HEK293 (cell line): ENCODE results near the gene STARD9.

Source experiments
- CTCF ChIA-PET: fragments of 350-600 bp; formaldehyde crosslinking; extraction: SDS; loops from one replicate; lab custom pipeline; 2021; ENCODE audit warnings: antibody characterized with exemption; lab: Yijun Ruan, JAX
- POLR2A ChIA-PET: fragments of 300-600 bp; formaldehyde crosslinking; extraction: SDS; loops from one replicate; lab custom pipeline; 2020; ENCODE audit warnings: antibody characterized with exemption, inconsistent platforms; lab: Yijun Ruan, JAX
- H3K27ac ChIP-seq: fragments of 200-500 bp; sonication (Bioruptor generic); 2 replicates; pipeline ENCODE4 v1.5.1; 2014; ENCODE audit warnings: low read depth, low read length, control low read depth, inconsistent platforms; ENCODE audit errors: extremely low read depth
- H3K36me3 ChIP-seq, 2 experiments: fragments of 200-500 bp in 1 of 2; sonication (Bioruptor generic) in 1 of 2; 1 replicate in 1 of 2; 2 replicates in 1 of 2; pipeline ENCODE4 v1.5.1; 2014 to 2017; ENCODE audit warnings: inconsistent platforms in 2 of 2, low read length in 2 of 2; ENCODE audit not compliant: control insufficient read depth in 2 of 2, insufficient read depth in 1 of 2
- H3K4me1 ChIP-seq: fragments of 200-500 bp; sonication (Bioruptor generic); 2 replicates; pipeline ENCODE4 v1.5.1; 2014; ENCODE audit warnings: mild to moderate bottlenecking, low read length, inconsistent platforms; ENCODE audit not compliant: control insufficient read depth, insufficient read depth
- H3K4me3 ChIP-seq: 2 replicates; pipeline ENCODE4 v1.5.1; 2011; ENCODE audit warnings: low read depth, mild to moderate bottlenecking, control low read depth, low read length, moderate library complexity
- H3K9me3 ChIP-seq: fragments of 200-500 bp; sonication (Bioruptor generic); 2 replicates; pipeline ENCODE4 v1.5.1; 2014; ENCODE audit warnings: low read depth, low read length, inconsistent platforms; ENCODE audit not compliant: control insufficient read depth, insufficient read depth
- ATF2 ChIP-seq: fragments of 450-650 bp; formaldehyde crosslinking; IDR thresholded peaks from 2 replicates; pipeline ENCODE4 v1.5.1; 2016; ENCODE audit warnings: missing biosample characterization, missing genetic modification characterization, low read depth
- BCL6B ChIP-seq: fragments of 450-650 bp; formaldehyde crosslinking; IDR thresholded peaks from 2 replicates; pipeline ENCODE4 v1.5.1; 2017; ENCODE audit warnings: missing biosample characterization, missing genetic modification characterization
- GLIS1 ChIP-seq: fragments of 450-650 bp; formaldehyde crosslinking; IDR thresholded peaks from 2 replicates; pipeline ENCODE4 v1.5.1; 2016; ENCODE audit warnings: missing biosample characterization, missing genetic modification characterization
- KLF16 ChIP-seq: fragments of 450-650 bp; formaldehyde crosslinking; IDR thresholded peaks from 2 replicates; pipeline ENCODE4 v1.5.1; 2017; ENCODE audit warnings: missing biosample characterization, missing genetic modification characterization
- KLF9 ChIP-seq: fragments of 450-650 bp; formaldehyde crosslinking; IDR thresholded peaks from 2 replicates; pipeline ENCODE4 v1.5.1; 2016; ENCODE audit warnings: missing biosample characterization, missing genetic modification characterization, low read depth
- MZF1 ChIP-seq: fragments of 450-650 bp; formaldehyde crosslinking; IDR thresholded peaks from 2 replicates; pipeline ENCODE4 v1.5.1; 2017; ENCODE audit warnings: missing biosample characterization, missing genetic modification characterization, borderline replicate concordance
- PRDM1 ChIP-seq: fragments of 450-650 bp; formaldehyde crosslinking; IDR thresholded peaks from 2 replicates; pipeline ENCODE4; 2016; ENCODE audit warnings: missing biosample characterization, missing genetic modification characterization
- RBAK ChIP-seq: fragments of 450-650 bp; formaldehyde crosslinking; IDR thresholded peaks from 2 replicates; pipeline ENCODE4 v1.5.1; 2016; ENCODE audit warnings: missing biosample characterization, missing genetic modification characterization
- SP7 ChIP-seq: fragments of 450-650 bp; formaldehyde crosslinking; IDR thresholded peaks from 2 replicates; pipeline ENCODE4 v1.5.1; 2016; ENCODE audit warnings: missing biosample characterization, missing genetic modification characterization
- YY1 ChIP-seq: fragments of 450-650 bp; formaldehyde crosslinking; IDR thresholded peaks from 2 replicates; pipeline ENCODE4 v1.5.1; 2018; ENCODE audit warnings: missing biosample characterization, missing genetic modification characterization
- ZBTB21 ChIP-seq: fragments of 450-650 bp; formaldehyde crosslinking; IDR thresholded peaks from 2 replicates; pipeline ENCODE4 v1.5.1; 2017; ENCODE audit warnings: missing biosample characterization, missing genetic modification characterization
- ZBTB49 ChIP-seq: fragments of 450-650 bp; formaldehyde crosslinking; IDR thresholded peaks from 2 replicates; pipeline ENCODE4 v1.5.1; 2016; ENCODE audit warnings: missing biosample characterization, missing genetic modification characterization, low read depth
- ZEB2 ChIP-seq: fragments of 450-650 bp; formaldehyde crosslinking; IDR thresholded peaks from 2 replicates; pipeline ENCODE4 v1.5.1; 2016; ENCODE audit warnings: missing biosample characterization, missing genetic modification characterization
- ZFP37 ChIP-seq: fragments of 450-650 bp; formaldehyde crosslinking; IDR thresholded peaks from 2 replicates; pipeline ENCODE4 v1.5.1; 2016; ENCODE audit warnings: missing biosample characterization, missing genetic modification characterization
- ZNF169 ChIP-seq: fragments of 450-650 bp; formaldehyde crosslinking; IDR thresholded peaks from 2 replicates; pipeline ENCODE4 v1.5.1; 2016; ENCODE audit warnings: missing biosample characterization, missing genetic modification characterization
- ZNF174 ChIP-seq: fragments of 450-650 bp; formaldehyde crosslinking; IDR thresholded peaks from 2 replicates; pipeline ENCODE4 v1.5.0; 2017; ENCODE audit warnings: missing biosample characterization, mild to moderate bottlenecking, missing genetic modification characterization
- ZNF175 ChIP-seq: fragments of 450-650 bp; formaldehyde crosslinking; IDR thresholded peaks from 2 replicates; pipeline ENCODE4 v1.5.1; 2016; ENCODE audit warnings: missing biosample characterization, missing genetic modification characterization
- ZNF211 ChIP-seq: fragments of 450-650 bp; formaldehyde crosslinking; IDR thresholded peaks from 2 replicates; pipeline ENCODE4 v1.5.1; 2016; ENCODE audit warnings: low read depth, missing biosample characterization, missing genetic modification characterization
- ZNF221 ChIP-seq: fragments of 450-650 bp; formaldehyde crosslinking; IDR thresholded peaks from 2 replicates; pipeline ENCODE4 v1.5.1; 2017; ENCODE audit warnings: missing biosample characterization, missing genetic modification characterization, borderline replicate concordance
- ZNF292 ChIP-seq: fragments of 450-650 bp; formaldehyde crosslinking; IDR thresholded peaks from 2 replicates; pipeline ENCODE4 v1.5.1; 2016; ENCODE audit warnings: low read depth, missing biosample characterization, missing genetic modification characterization, borderline replicate concordance
- ZNF366 ChIP-seq: fragments of 450-650 bp; formaldehyde crosslinking; conservative IDR thresholded peaks from 2 replicates; pipeline ENCODE4 v1.5.1; 2016; ENCODE audit warnings: missing biosample characterization, missing genetic modification characterization
- ZNF391 ChIP-seq: fragments of 450-650 bp; formaldehyde crosslinking; IDR thresholded peaks from 2 replicates; pipeline ENCODE4 v1.5.1; 2016; ENCODE audit warnings: low read depth, missing biosample characterization, missing genetic modification characterization, borderline replicate concordance
- ZNF404 ChIP-seq: fragments of 450-650 bp; formaldehyde crosslinking; IDR thresholded peaks from 2 replicates; pipeline ENCODE4 v1.5.1; 2017; ENCODE audit warnings: missing biosample characterization, missing genetic modification characterization
- ZNF416 ChIP-seq: fragments of 450-650 bp; formaldehyde crosslinking; IDR thresholded peaks from 2 replicates; pipeline ENCODE4 v1.5.1; 2016; ENCODE audit warnings: missing biosample characterization, missing genetic modification characterization
- ZNF48 ChIP-seq: fragments of 450-650 bp; formaldehyde crosslinking; IDR thresholded peaks from 2 replicates; pipeline ENCODE4 v1.5.1; 2016; ENCODE audit warnings: missing biosample characterization, missing genetic modification characterization
- ZNF501 ChIP-seq: fragments of 450-650 bp; formaldehyde crosslinking; IDR thresholded peaks from 2 replicates; pipeline ENCODE4 v1.5.1; 2016; ENCODE audit warnings: missing biosample characterization, missing genetic modification characterization
- ZNF529 ChIP-seq: fragments of 450-650 bp; formaldehyde crosslinking; IDR thresholded peaks from 2 replicates; pipeline ENCODE4 v1.5.1; 2017; ENCODE audit warnings: missing genetic modification characterization, missing biosample characterization; ENCODE audit not compliant: insufficient replicate concordance
- ZNF548 ChIP-seq: fragments of 450-650 bp; formaldehyde crosslinking; IDR thresholded peaks from 2 replicates; pipeline ENCODE4 v1.5.1; 2016; ENCODE audit warnings: missing biosample characterization, missing genetic modification characterization
- ZNF624 ChIP-seq: fragments of 450-650 bp; formaldehyde crosslinking; IDR thresholded peaks from 2 replicates; pipeline ENCODE4 v1.5.1; 2017; ENCODE audit warnings: missing biosample characterization, missing genetic modification characterization
- ZNF658 ChIP-seq: fragments of 450-650 bp; formaldehyde crosslinking; IDR thresholded peaks from 2 replicates; pipeline ENCODE4; 2016; ENCODE audit warnings: missing biosample characterization, missing genetic modification characterization
- ZNF670 ChIP-seq: fragments of 450-650 bp; formaldehyde crosslinking; IDR thresholded peaks from 2 replicates; pipeline ENCODE4 v1.5.1; 2016; ENCODE audit warnings: missing biosample characterization, missing genetic modification characterization, low read depth
- ZNF837 ChIP-seq: fragments of 450-650 bp; formaldehyde crosslinking; IDR thresholded peaks from 2 replicates; pipeline ENCODE4 v1.5.1; 2016; ENCODE audit warnings: missing biosample characterization, missing genetic modification characterization
- ZSCAN18 ChIP-seq: fragments of 450-650 bp; formaldehyde crosslinking; IDR thresholded peaks from 2 replicates; pipeline ENCODE4 v1.5.1; 2016; ENCODE audit warnings: missing biosample characterization, missing genetic modification characterization
- ZSCAN23 ChIP-seq: fragments of 450-650 bp; formaldehyde crosslinking; IDR thresholded peaks from 2 replicates; pipeline ENCODE4 v1.5.1; 2016; ENCODE audit warnings: missing biosample characterization, missing genetic modification characterization
- ZXDB ChIP-seq: fragments of 450-650 bp; formaldehyde crosslinking; IDR thresholded peaks from 2 replicates; pipeline ENCODE4 v1.5.1; 2016; ENCODE audit warnings: missing biosample characterization, missing genetic modification characterization

The STARD9 gene

GRCh38 chr15:42576040-42576594 lies 711 bp downstream of the STARD9 start:
- no peaks in the 10 kb centered on the region for H3K36me3 ChIP-seq
- peak overlapping the region; percentile 67 for H3K4me3 ChIP-seq
- CTCF ChIA-PET: interaction anchor here (0.6 to 0.7 kb wide), 2 partner anchors 46 to 102 kb away, joined by 3 read pairs; no protein-coding TSS in a partner anchor
- H3K9me3 ChIP-seq: no peaks in the 10 kb centered on the region
- peak overlapping the region; percentile 21; the same call in 1 of the 2 replicates for H3K27ac ChIP-seq
- POLR2A ChIA-PET: interaction anchor here (0.5 to 1.4 kb wide), 10 partner anchors 8 to 323 kb away, joined by 3 to 16 read pairs (median 3); partner anchors contain the start of genes HAUS2, LRRC57 and ZNF106
- H3K4me1 ChIP-seq: peaks cover 3% of the 10 kb centered on the region
- TF ChIP-seq ZNF624 (no peak), ZNF391 (no peak), ZNF529 (tag by site-specific recombination) (no peak), ZNF48 (tag by site-specific recombination) (no peak), ZNF175 (tag by site-specific recombination) (no peak), ZNF366 (tag by site-specific recombination) (0 out of 2 replicates have a peak, but pooled peaks have one; percentile 30), ZXDB (tag by site-specific recombination) (no peak), SP7 (tag by site-specific recombination) (0 out of 2 replicates have a peak, but pooled peaks have one; percentile 6), RBAK (no peak), ZNF837 (tag by site-specific recombination) (no peak), ZNF404 (tag by site-specific recombination) (no peak), ZNF501 (tag by site-specific recombination) (no peak), ZNF292 (tag by site-specific recombination) (no peak), GLIS1 (peak; percentile 20; the same call in 1 of the 2 replicates), ZNF658 (tag by site-specific recombination) (no peak), BCL6B (tag by site-specific recombination) (peak; percentile 57; the same call in 1 of the 2 replicates), ATF2 (no peak), YY1 (tag by site-specific recombination) (no peak), MZF1 (tag by site-specific recombination) (no peak), ZNF416 (tag by site-specific recombination) (no peak), ZFP37 (tag by site-specific recombination) (no peak), KLF9 (tag by site-specific recombination) (no peak), ZBTB49 (tag by site-specific recombination) (no peak), ZNF211 (tag by site-specific recombination) (no peak), ZNF174 (tag by site-specific recombination) (no peak), PRDM1 (tag by site-specific recombination) (peak; percentile 60; the same call in 1 of the 2 replicates), ZSCAN18 (no peak), ZNF670 (tag by site-specific recombination) (no peak), ZEB2 (tag by site-specific recombination) (no peak), ZBTB21 (no peak), KLF16 (no peak), ZNF169 (tag by site-specific recombination) (no peak), ZSCAN23 (no peak), ZNF548 (tag by site-specific recombination) (no peak), ZNF221 (tag by site-specific recombination) (no peak)
